Measurements from ENCODE around the gene CTNNBL1.
"Not testable (repeated sequence)": the region's sequence is repeated elsewhere in the genome, so short reads cannot be mapped to it uniquely, and the experiment has no call there.

The CTNNBL1 gene

DNA sequence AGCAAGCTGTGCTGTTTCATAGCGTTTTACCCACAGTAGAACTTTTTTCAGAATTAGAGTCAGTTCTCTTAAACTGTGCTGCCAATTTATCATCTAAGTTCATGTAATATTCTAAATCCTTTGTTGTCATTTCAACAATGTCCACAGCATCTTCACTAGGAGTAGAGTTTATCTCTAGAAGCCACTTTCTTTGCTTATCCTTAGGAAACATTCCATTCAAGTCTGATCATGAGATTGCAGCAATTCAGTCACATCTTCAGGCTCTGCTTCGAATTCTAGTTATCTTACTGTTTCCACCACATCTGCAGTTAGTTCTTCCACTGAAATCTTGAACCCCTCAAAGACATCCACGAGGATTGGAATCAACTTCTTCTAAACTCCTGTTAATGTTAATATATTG, 12.5 kb downstream of the CTNNBL1 start:
- no peak for DNase-seq (ENCODE audit: low spot score)

- DNase-seq (ENCODE audit: low spot score) = no peak
These were observed 17.2 kb downstream of the CTNNBL1 start for GRCh38 chr20:37711001-37711400.

- DNase-seq (ENCODE audit: low spot score) = no peak
These were observed 18.4 kb downstream of the CTNNBL1 start for GRCh38 chr20:37711994-37712964.

DNA sequence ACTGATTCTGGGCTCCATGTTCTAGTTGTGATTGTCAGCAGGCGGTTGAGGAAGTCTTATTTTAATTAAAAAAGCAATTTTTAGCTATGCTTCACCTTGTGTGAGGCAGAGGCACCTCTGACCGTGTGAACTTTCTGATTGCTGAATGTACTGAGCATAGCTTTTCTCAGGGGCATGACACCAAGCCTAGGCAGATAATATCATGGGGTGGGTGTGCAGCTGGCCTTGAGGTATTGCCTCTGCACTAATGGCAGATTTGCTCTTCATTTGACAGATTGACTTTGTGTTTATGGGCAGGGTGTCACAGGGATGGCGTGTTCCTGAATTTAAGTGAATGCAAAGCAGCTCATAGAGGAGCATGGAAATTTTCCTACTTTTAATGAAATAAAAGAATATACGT, 19.6 kb downstream of the CTNNBL1 start:
- DNase-seq (ENCODE audit: low spot score) = no peak

DNA sequence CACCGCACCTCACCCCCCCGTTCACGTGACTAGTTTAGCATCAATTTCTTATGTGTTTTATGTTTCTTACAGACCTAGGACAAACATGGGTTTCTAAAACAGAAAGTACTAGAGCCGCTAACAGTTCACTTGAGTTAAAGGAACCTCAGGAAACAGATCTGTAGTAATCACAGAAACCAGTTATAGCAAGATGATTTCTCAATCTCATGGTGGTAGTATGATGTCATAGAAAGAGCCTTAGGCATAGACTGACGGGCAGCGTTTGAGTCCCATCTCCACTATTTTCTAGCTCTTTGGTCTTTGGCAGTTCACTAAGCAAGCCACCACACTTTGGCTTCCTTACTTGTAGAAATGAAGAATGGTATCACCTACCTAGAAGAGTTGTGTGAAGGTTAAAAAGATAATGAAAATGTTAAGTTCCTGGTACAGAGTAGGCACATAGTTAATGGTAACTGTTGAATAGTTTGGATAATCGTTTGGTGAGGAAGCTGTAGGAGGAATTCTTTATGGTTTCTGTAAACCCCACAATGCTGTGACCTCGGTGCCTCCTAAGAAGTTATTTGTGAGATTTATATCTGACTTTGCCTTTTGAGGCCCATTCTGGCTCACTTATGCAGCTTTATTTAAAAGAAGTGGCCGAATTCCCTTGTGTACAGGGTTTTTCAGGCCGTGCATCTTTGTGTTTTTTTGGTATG, 21.3 kb downstream of the CTNNBL1 start:
- DNase-seq (ENCODE audit: low spot score) = no peak

GRCh38 chr20:37721751-37722150, 27.9 kb downstream of the CTNNBL1 start:
- DNase-seq (ENCODE audit: low spot score) = no peak

DNA sequence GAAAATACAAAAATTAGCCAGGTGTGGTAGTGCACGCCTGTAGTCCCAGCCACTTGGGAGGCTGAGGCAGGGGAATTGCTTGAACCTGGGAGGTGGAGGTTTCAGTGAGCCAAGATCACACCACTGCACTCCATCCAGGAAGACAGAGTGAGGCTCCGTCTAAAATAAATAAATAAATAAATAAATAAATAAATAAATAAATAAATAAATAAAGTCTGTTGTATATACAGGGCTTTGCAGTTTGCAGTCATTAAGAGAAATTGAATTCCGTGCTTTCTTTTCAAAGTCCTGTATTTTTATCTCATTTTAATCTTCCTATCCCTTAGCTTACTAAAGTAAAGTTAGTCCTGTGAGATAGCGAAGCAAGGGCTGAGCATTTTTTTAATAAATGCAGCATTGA, 28.5 kb downstream of the CTNNBL1 start:
- not testable (repeated sequence) for DNase-seq (ENCODE audit: low spot score)

DNA sequence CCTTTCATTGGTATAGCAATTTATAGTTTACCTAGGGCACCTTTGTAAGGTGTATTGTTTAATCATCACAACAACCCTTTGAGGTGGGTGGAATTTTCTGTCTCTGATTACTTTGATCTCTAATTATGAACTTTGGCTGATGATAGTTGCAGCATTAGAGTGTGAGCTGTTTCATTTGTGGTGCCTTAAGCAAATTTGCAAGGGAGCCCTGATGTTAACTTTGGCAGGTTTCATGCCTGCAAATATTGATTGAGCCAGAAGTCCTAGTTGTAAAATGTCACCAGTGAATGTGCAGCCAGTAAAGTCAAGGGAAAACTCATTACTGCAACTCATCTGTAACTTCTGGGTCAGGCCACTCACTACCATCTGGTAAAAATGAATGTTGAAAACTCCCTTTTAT, 29.8 kb downstream of the CTNNBL1 start:
- no peak for DNase-seq (ENCODE audit: low spot score)

- no peak for DNase-seq (ENCODE audit: low spot score)
These were observed 31.3 kb downstream of the CTNNBL1 start for GRCh38 chr20:37725165-37725564.

GRCh38 chr20:37725855-37726254, 32.0 kb downstream of the CTNNBL1 start:
- no peak for DNase-seq (ENCODE audit: low spot score)

GRCh38 chr20:37726321-37726720, 32.5 kb downstream of the CTNNBL1 start:
- DNase-seq (ENCODE audit: low spot score) = no peak

DNA sequence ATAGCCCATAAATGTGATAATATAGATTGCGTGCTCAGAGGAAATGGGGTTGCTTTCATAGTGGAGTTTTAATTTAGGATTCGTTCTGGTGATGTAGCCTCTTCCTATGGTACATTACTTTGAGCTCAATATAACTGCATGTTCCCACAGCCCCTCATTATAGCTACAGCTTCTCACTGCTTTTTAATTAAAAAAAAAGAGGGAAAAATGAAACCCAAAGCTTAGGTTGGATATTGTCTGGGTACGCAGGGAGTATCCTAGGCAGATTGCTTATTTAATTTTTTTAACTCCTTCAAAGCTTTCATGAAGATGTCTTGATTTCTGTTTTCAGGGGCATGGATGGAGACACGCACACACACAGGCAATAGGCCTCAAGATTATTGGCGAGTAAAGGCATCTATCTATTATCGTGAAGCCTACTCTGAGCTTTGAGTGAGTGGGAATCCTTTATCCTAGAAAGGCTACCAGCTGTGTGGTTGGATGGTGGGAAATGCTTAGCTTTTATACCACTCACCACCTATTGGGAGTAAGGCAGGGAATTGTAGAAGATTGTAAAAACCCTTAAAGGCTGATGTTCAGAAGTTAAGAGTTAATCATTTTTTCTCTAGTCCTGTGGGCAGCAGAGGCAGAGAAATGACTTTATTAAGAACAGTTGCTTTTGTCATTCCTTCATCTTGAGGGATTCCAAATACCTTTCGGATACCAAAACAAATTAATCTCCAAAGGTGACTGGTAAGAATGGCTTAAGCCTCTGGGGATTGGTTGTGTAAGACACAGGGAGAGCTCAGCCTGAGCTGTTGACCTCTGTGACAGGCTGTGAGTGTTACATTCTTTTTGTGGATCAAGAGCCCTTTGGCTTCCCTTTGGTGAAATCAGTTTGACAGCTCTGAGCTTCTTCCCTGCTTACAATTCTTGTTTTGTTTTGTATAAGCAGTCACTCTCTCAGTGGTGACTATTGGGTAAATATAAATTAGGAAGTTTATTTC, 33.4 kb downstream of the CTNNBL1 start:
- DNase-seq (ENCODE audit: low spot score) = no peak

DNA sequence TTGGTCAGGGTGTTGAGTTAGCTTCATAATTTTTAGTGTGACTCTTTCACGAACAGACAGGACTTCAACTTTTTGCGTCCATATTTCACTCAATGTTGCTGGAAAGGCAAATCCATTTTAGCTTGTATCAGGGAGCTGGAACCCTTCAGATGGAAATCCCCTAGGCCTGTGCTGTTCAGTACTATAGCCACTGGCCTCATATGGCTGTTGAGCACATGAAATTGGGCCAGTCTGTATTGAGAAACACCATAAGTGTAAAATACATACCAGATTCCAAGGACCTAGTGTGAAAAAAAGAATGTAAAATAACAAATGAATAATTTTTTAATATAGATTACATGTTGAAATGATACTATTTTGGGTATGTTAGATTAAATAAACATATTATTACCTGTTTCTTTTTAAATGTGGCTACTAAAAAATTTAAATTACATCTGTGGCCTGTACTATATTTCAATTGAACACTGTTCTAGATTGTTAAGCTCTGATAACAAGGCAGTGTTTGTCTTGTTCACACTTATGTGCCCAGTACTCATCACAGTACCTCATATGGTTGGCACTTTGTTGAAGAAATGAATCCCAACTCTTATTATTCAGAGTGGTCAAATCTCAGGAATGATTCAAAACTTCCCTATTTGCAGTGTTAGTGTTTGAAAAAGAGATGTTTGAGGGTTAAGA, 34.3 kb downstream of the CTNNBL1 start:
- no peak for DNase-seq (ENCODE audit: low spot score)

DNA sequence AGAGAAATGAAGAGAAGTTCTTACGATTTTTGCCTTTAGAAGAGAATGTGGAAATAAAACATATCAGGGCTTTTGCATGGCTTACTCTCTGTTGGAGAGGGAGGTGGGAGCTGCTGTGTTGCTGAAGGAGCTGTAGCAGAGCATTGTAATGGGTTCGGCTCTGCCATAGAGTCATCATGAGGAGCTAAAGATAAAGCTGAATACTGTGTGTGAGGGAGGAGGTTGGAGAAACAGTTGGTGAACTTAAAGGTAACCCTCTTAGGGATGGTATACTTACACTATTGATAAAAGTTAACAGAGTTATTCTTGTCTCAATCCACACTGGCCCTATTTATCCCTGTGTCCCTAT, 34.8 kb downstream of the CTNNBL1 start:
- DNase-seq (ENCODE audit: low spot score) = no peak

DNA sequence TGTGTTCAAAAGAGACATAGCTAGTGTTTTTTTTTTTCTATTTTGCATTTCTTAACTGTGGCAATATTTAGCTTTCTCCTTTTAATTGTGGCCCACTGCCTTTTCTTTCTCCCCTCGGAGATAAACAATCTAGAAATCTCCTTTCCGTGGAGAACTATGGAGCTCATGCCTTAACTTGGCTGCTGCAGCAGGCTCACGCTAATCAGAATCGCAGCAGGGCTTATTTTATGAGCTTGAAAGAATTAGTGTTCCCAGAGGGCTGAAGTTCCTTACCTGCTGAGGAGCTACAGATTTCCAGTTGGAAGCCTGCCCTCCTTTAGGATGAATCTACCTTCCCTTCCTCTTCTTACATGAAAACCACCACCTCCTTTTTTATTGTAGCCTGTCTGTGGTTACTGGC, 35.6 kb downstream of the CTNNBL1 start:
- no peak for DNase-seq (ENCODE audit: low spot score)

- DNase-seq (ENCODE audit: low spot score) = no peak
These were observed 36.1 kb downstream of the CTNNBL1 start for GRCh38 chr20:37729909-37730308.

- DNase-seq (ENCODE audit: low spot score) = no peak
These were observed 39.6 kb downstream of the CTNNBL1 start for GRCh38 chr20:37733416-37733815.

DNA sequence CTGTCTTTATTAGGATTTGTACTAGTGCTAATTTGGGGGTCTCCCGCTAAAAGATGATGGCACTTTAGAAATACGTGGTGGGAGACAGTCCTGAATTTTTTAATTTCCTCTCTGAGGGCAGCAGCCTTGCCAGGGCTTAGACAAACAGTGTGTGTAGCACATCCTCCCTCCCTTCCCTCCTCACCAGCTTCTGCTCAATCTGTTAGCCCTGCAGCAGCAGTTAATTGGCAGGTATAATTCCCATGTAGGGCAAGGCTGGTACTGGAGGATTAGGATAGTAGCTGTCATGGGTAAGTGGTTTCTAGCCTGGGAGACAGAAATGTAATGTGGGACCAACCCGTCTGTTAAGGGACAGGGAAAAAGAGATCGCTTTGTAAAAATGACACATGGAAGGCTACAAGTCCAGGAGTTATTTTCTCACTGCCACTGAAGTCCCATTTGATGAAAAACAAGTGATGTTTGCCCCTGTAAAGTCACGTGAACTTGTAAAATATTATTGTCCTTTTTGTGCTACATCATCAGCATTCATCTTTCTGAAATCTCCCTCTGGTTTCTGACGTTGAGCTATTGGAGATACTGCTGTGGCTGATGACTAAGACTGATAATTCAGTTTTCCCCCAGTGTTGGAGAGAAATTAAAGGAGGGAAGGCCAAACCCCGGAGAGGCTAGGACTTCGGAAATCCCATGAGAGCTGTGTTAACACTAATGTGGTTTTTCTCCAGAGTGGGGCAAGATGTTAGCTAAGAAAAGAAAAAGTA, 40.6 kb downstream of the CTNNBL1 start:
- no peak for DNase-seq (ENCODE audit: low spot score)

DNA sequence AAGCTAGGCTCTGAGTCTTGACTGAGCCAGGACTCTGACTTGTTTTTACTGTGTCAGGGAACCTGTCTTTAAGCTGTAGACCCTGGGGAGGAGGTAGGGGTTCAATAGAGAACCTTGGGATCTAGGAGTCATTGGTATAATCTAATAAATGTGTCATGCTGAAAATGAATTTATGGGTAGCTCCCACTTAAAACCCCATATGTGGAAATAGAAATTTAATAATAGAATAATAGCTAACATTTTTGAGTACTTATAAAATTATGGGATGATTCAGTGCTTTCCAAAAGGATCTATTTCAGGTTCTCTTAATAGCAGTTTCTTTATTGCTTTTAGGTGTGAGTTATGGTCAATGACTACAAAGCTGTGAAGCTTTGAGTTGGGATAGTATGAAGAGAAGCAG, 41.7 kb downstream of the CTNNBL1 start:
- no peak for DNase-seq (ENCODE audit: low spot score)

GRCh38 chr20:37736132-37736531, 42.3 kb downstream of the CTNNBL1 start:
- no peak for DNase-seq (ENCODE audit: low spot score)

All from NAMALWA (cell line).